Karpas-422 (cell line): Measurements from ENCODE around the gene SUPT3H. TPM values are rescaled to one million over a fixed set of nuclear protein-coding genes. Genes with fewer than 3 reads are reported as not detected.

Experiments
- DNase-seq: peaks from one replicate; pipeline ENCODE4 v3.0.0-alpha.2; 2015
- H2AFZ ChIP-seq: fragments of 200-600 bp; sonication (generic); 2 replicates; pipeline ENCODE4 v1.6.1; 2014; ENCODE audit warnings: antibody characterized with exemption, low read length, mixed read lengths
- H3K27ac ChIP-seq: fragments of 200-600 bp; sonication (generic); 2 replicates; pipeline ENCODE4 v1.5.1; 2014; ENCODE audit warnings: mild to moderate bottlenecking, low read length, moderate library complexity
- H3K27me3 ChIP-seq: fragments of 200-600 bp; sonication (generic); 2 replicates; pipeline ENCODE4 v1.6.1; 2014; ENCODE audit warnings: low read length, mixed read lengths
- H3K36me3 ChIP-seq: fragments of 200-600 bp; sonication (generic); 2 replicates; pipeline ENCODE4 v1.6.1; 2014; ENCODE audit warnings: low read length, mixed read lengths; ENCODE audit not compliant: insufficient read depth
- H3K4me1 ChIP-seq: fragments of 200-600 bp; sonication (generic); 2 replicates; pipeline ENCODE4 v1.6.1; 2014; ENCODE audit warnings: mild to moderate bottlenecking, low read length, mixed read lengths
- H3K4me2 ChIP-seq: fragments of 200-600 bp; sonication (generic); 2 replicates; pipeline ENCODE4 v1.6.1; 2014; ENCODE audit warnings: low read length, low read depth, mild to moderate bottlenecking; ENCODE audit not compliant: poor library complexity, severe bottlenecking
- H3K4me3 ChIP-seq: fragments of 200-600 bp; sonication (generic); 2 replicates; pipeline ENCODE4 v1.5.1; 2014; ENCODE audit warnings: mild to moderate bottlenecking, antibody characterized with exemption, low read length, mixed read lengths
- H3K79me2 ChIP-seq: fragments of 200-600 bp; sonication (generic); 2 replicates; pipeline ENCODE4 v1.6.1; 2014; ENCODE audit warnings: mild to moderate bottlenecking, low read length, mixed read lengths
- H3K9ac ChIP-seq: fragments of 200-600 bp; sonication (generic); 2 replicates; pipeline ENCODE4 v1.6.0; 2014; ENCODE audit warnings: low read length
- H3K9me2 ChIP-seq: fragments of 200-600 bp; sonication (generic), shearing (Covaris generic); replicated peaks from 2 replicates; pipeline ENCODE4 v1.6.0; 2014; ENCODE audit warnings: mild to moderate bottlenecking, low read length, moderate library complexity; ENCODE audit not compliant: insufficient read depth
- H3K9me3 ChIP-seq: fragments of 300-700, 200-600 bp; sonication (generic); 2 replicates; pipeline ENCODE4 v1.6.1; 2014; ENCODE audit warnings: low read length, mixed read lengths
- H4K20me1 ChIP-seq: fragments of 200-600 bp; sonication (generic); 2 replicates; pipeline ENCODE4 v1.6.1; 2014; ENCODE audit warnings: mild to moderate bottlenecking, antibody characterized with exemption, low read length, low read depth; ENCODE audit not compliant: insufficient read depth
- total RNA-seq: library from RNA; depleted of rRNA; stranded (reverse); fragments of >200 nt; shearing (Covaris generic); gene quantifications from 2 replicates; pipeline ENCODE4 v1.2.3, GENCODE V29; 2014; ENCODE audit warnings: low replicate concordance

Gene SUPT3H
- total RNA-seq, 1 experiment from 2014 or later: 2.6 TPM

DNA sequence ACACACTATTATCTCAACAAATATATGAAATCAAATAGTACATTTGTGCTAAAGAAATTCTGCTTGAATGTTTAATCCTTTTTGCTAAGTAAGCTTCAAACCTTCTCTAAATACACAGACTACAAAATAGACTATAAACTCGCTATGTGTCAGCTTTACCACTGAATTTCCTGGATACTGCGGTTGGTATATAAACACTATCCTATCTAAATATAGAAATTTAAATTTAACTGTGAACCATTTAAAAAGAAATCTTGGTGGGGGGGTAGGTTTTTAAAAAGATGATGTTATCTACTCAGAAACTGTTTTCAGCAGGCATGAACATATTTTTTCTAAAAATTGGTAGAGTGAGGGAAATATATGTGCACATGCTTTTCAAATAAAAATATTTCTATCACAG, 356.1 kb downstream of the SUPT3H start:
- Histone ChIP-seq H3K4me1 (no peaks in the 10 kb centered on the region), H3K4me3 (no peak overlapping the region), H3K79me2 (no peaks in the 10 kb centered on the region), H3K9me2 (no peaks in the 10 kb centered on the region), H4K20me1 (no peaks in the 10 kb centered on the region), H2AFZ (no peak overlapping the region), H3K9me3 (no peaks in the 10 kb centered on the region), H3K27ac (no peak overlapping the region), H3K4me2 (no peak overlapping the region), H3K9ac (no peak overlapping the region), H3K27me3 (no peaks in the 10 kb centered on the region), H3K36me3 (no peaks in the 10 kb centered on the region)
- DNase-seq: no peak

DNA sequence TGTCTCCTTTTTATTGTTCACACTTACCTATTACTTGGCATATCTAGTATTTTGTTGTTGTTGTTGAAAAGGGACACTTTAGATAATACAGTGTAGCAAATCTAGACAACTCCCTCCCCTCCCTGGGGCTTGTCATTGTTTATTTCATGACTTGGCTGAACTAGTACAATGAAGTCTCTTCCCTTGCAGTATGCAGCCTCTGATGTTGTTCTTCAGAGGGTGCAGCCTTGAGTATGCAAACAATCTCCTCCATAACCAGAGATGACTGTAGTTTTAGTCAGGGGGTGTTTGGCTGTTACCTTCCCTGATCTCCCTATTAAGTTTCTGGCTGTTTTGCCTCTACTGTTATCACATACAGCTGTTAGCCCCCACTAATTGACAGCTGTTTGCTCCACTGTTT, 365.0 kb downstream of the SUPT3H start:
- H3K79me2 ChIP-seq: no peaks in the 10 kb centered on the region
- DNase-seq: no peak
- H3K9me3 ChIP-seq: no peaks in the 10 kb centered on the region
- no peaks in the 10 kb centered on the region for H4K20me1 ChIP-seq
- no peak overlapping the region for H3K27ac ChIP-seq
- H3K4me3 ChIP-seq: no peak overlapping the region
- H3K9ac ChIP-seq: no peak overlapping the region
- H3K36me3 ChIP-seq: no peaks in the 10 kb centered on the region
- no peaks in the 10 kb centered on the region for H3K9me2 ChIP-seq
- H2AFZ ChIP-seq: no peak overlapping the region
- no peak overlapping the region for H3K4me2 ChIP-seq
- no peaks in the 10 kb centered on the region for H3K27me3 ChIP-seq
- no peaks in the 10 kb centered on the region for H3K4me1 ChIP-seq

DNA sequence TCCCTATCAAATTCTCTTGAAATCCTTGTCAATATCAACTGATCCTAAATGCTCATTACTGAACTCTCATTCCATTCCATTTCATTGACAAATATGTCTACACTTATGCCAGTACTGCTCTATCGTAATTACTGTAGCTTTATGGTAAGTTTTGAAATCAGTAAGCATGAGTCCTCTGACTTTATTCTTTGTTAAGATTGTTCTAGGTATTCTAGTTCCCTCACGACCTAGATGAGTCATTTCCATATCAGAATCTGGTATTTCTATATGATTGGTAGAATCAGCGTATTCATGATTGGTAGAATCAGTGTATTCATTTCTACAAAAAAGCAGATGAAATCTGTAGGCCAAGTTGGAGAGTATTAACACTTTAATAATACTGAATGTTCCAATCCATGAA, 368.2 kb downstream of the SUPT3H start:
- Histone ChIP-seq H3K27me3 (no peaks in the 10 kb centered on the region), H3K27ac (no peak overlapping the region), H3K4me1 (no peaks in the 10 kb centered on the region), H4K20me1 (no peaks in the 10 kb centered on the region), H3K4me2 (no peak overlapping the region), H3K9ac (no peak overlapping the region), H3K36me3 (no peaks in the 10 kb centered on the region), H3K79me2 (no peaks in the 10 kb centered on the region), H3K9me2 (no peaks in the 10 kb centered on the region), H3K4me3 (no peak overlapping the region), H2AFZ (no peak overlapping the region), H3K9me3 (peaks cover 3% of the 10 kb centered on the region; the same call in 1 of the 2 replicates)
- no peak for DNase-seq

DNA sequence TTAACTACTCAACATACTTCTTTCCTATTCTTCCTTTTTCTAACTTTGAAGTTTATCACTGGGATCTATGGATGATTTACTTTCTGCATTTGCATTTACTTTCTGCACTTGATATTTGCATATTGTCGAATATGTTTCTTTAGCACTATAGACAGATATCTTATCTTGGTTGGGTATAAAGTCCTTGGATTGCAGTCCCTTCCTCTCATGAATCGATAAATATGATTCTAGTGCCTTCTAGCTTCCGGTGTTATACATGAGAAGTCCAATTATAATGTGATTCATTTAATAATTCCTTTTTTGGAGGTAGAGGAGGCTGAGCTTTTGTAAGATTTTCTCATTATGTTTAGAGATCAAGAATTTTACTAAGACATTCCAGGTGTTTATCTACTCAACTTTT, 370.8 kb downstream of the SUPT3H start:
- Histone ChIP-seq H3K79me2 (no peaks in the 10 kb centered on the region), H2AFZ (no peak overlapping the region), H3K9me3 (peaks cover 3% of the 10 kb centered on the region; the same call in 1 of the 2 replicates), H3K4me3 (no peak overlapping the region), H3K4me2 (no peak overlapping the region), H3K27ac (no peak overlapping the region), H3K4me1 (no peaks in the 10 kb centered on the region), H4K20me1 (no peaks in the 10 kb centered on the region), H3K9me2 (no peaks in the 10 kb centered on the region), H3K36me3 (no peaks in the 10 kb centered on the region), H3K27me3 (no peaks in the 10 kb centered on the region), H3K9ac (no peak overlapping the region)
- DNase-seq: no peak

DNA sequence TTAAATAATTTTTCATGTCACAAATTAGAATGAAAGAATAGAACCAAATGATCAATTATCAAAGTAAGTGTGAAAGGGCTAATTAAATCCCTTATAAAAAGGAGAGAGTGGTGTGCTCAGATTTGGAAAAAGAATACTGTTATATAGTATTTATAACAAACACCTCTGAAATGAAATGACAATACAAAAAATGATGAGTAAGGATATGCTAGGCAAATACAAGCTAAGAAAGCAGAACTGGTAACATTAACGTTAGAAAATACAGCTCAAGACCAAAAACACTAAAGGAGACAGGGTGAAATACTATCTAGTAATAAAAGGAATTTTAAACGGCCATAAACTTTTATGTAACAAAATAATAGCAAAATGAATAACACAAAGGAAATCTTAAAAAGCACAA, 373.8 kb downstream of the SUPT3H start:
- no peak for DNase-seq
- Histone ChIP-seq H3K4me1 (no peaks in the 10 kb centered on the region), H3K27me3 (no peaks in the 10 kb centered on the region), H3K79me2 (no peaks in the 10 kb centered on the region), H3K4me2 (no peak overlapping the region), H3K27ac (no peak overlapping the region), H3K9ac (no peak overlapping the region), H3K9me3 (peaks cover 3% of the 10 kb centered on the region; the same call in 1 of the 2 replicates), H2AFZ (no peak overlapping the region), H3K9me2 (no peaks in the 10 kb centered on the region), H3K4me3 (no peak overlapping the region), H4K20me1 (no peaks in the 10 kb centered on the region), H3K36me3 (no peaks in the 10 kb centered on the region)

DNA sequence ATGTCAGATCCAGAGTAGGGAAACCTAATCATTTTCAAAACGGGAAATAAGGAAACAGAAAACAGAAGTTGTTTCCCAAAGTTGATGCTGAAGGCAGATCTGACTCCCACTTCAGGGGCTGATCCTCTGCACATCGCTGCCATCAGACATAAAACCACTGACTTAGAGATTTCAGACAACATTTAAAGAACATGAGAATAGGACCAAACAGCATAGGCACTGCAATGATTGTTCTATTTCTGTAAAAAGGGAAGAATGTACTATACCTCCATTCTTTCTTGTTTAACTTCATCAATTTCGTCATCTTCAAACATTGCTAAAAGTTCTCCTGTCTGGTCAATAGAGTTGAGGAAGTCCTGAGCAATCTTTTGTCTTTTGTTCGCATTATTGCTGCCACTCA, 374.3 kb downstream of the SUPT3H start:
- H3K4me1 ChIP-seq: no peaks in the 10 kb centered on the region
- H4K20me1 ChIP-seq: no peaks in the 10 kb centered on the region
- H3K27ac ChIP-seq: no peak overlapping the region
- H3K36me3 ChIP-seq: no peaks in the 10 kb centered on the region
- H3K27me3 ChIP-seq: no peaks in the 10 kb centered on the region
- no peak for DNase-seq
- no peak overlapping the region for H2AFZ ChIP-seq
- H3K79me2 ChIP-seq: no peaks in the 10 kb centered on the region
- no peak overlapping the region for H3K4me3 ChIP-seq
- no peak overlapping the region for H3K9ac ChIP-seq
- H3K9me2 ChIP-seq: no peaks in the 10 kb centered on the region
- H3K9me3 ChIP-seq: peaks cover 3% of the 10 kb centered on the region; the same call in 1 of the 2 replicates
- no peak overlapping the region for H3K4me2 ChIP-seq

DNA sequence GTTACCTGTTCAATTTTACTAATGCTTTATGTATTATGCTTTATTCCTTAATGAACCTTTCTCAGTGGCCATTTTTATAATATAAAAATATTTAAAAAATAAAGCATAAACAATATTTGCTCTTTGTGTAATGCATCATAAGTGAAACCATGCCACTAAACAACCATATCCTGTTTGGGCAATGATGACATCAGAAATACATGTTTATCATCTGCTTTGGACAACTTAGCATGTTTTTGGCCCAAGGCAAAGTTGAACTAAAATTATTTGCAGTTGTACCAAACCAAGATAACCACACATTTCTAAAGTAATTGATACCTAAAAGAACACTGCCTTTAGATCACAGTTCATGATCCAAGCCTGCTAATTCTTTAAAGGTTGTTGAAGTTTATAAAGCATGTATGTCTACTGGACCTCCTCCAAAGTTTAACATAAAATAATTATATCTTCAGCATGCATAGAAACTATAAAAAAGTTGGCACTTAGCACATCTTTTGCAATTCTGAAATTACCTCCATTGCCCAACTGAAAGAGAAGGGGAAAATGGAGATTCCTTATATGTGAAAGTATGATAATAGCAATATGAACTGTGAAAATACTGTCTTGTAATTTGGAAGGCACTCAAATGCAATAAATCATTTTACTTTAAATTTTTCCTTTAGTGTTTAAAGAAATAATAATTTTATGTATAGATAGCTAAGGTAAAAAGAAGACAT, 375.2 kb downstream of the SUPT3H start:
- H3K27ac ChIP-seq: no peak overlapping the region
- no peak overlapping the region for H3K4me2 ChIP-seq
- no peaks in the 10 kb centered on the region for H3K36me3 ChIP-seq
- no peak for DNase-seq
- H3K9ac ChIP-seq: no peak overlapping the region
- no peaks in the 10 kb centered on the region for H3K27me3 ChIP-seq
- H3K9me2 ChIP-seq: no peaks in the 10 kb centered on the region
- H3K9me3 ChIP-seq: peaks cover 3% of the 10 kb centered on the region; the same call in 1 of the 2 replicates
- no peaks in the 10 kb centered on the region for H4K20me1 ChIP-seq
- no peaks in the 10 kb centered on the region for H3K4me1 ChIP-seq
- H3K79me2 ChIP-seq: no peaks in the 10 kb centered on the region
- no peak overlapping the region for H2AFZ ChIP-seq
- H3K4me3 ChIP-seq: no peak overlapping the region

DNA sequence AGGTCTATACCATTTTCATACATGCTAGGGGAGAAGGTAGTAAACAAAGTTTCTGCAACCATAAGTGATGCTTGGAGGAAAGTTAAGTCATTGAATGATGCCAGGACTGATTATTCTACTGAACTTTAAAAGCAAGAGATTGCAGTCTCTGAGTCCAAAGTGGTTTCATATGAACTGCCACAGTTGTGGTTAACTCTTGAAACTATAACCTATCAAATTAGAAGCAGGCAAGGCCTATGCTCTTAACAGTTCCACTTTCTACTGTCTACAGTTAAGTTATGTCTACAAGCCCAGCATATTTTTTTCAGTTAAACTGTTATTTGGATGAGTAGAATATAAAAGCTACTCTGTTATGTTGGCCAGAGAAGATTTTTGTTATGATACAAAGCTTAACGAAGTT, 376.1 kb downstream of the SUPT3H start:
- no peak for DNase-seq

More for the DNA sequence above, 376.1 kb downstream of the SUPT3H start:
- H3K9me3 ChIP-seq: peaks cover 3% of the 10 kb centered on the region; the same call in 1 of the 2 replicates
- H3K36me3 ChIP-seq: no peaks in the 10 kb centered on the region
- no peak overlapping the region for H3K4me2 ChIP-seq
- no peaks in the 10 kb centered on the region for H3K27me3 ChIP-seq
- H3K4me3 ChIP-seq: no peak overlapping the region
- no peaks in the 10 kb centered on the region for H4K20me1 ChIP-seq
- H3K9me2 ChIP-seq: no peaks in the 10 kb centered on the region
- H3K4me1 ChIP-seq: no peaks in the 10 kb centered on the region
- H2AFZ ChIP-seq: no peak overlapping the region
- H3K27ac ChIP-seq: no peak overlapping the region
- no peaks in the 10 kb centered on the region for H3K79me2 ChIP-seq
- H3K9ac ChIP-seq: no peak overlapping the region
